ENCODE measurements around the gene WSCD1. TPM values are rescaled to one million over a fixed set of nuclear protein-coding genes. Genes with fewer than 3 reads are reported as not detected.

Gene WSCD1
- total and polyA plus RNA-seq, 2 donors (not counting 3 experiments of a cell fraction or from before 2014, with no cell fraction given), result 21.5 to 49.4 TPM

- H3K9me3 ChIP-seq (replicated peaks; ENCODE audit: control insufficient read depth, insufficient read depth, low read length), result no peaks in the 10 kb centered on the region
These were observed 9.1 kb downstream of the WSCD1 start for GRCh38 chr17:6079155-6079888.

More at GRCh38 chr17:6079155-6079888, 9.1 kb downstream of the WSCD1 start:
- dilution Hi-C loops (cut with MboI; ENCODE audit: extremely low pct_ligation_motif_present, low sequenced_read_pairs), result no loop called here
- Histone ChIP-seq H3K4me3 (replicated peaks in 1 of 3; ENCODE audit: insufficient read depth in 1 of 3, low read depth in 1 of 3, low read length in 3 of 3) (no peak overlapping the region), H3K9ac (replicated peaks; ENCODE audit: extremely low read depth, insufficient read depth, low read length) (no peak overlapping the region), H4K20me1 (replicated peaks; ENCODE audit: control insufficient read depth, extremely low read depth, insufficient read depth, low read length) (no peaks in the 10 kb centered on the region), H3K27ac (ENCODE audit: insufficient read depth, low read depth, low read length) (no peak overlapping the region), H3K9me1 (replicated peaks; ENCODE audit: control insufficient read depth, extremely low read depth, insufficient read depth, low read length) (no peaks in the 10 kb centered on the region), H3K79me2 (ENCODE audit: control insufficient read depth, insufficient read depth, low read length) (peaks cover 32% of the 10 kb centered on the region), H3K4me2 (ENCODE audit: insufficient read depth, low read length) (no peak overlapping the region), H3K4me1 (ENCODE audit: control insufficient read depth, extremely low read depth, insufficient read depth, low read length) (no peaks in the 10 kb centered on the region), H3K27me3 (ENCODE audit: control insufficient read depth in 2 of 2, insufficient read depth in 2 of 2, low read length in 2 of 2) (no peaks in the 10 kb centered on the region), H2AFZ (ENCODE audit: low read depth, low read length) (no peak overlapping the region), H3K36me3 (ENCODE audit: control insufficient read depth in 2 of 2, extremely low read depth in 1 of 2, insufficient read depth in 2 of 2, low read length in 2 of 2) (peaks cover 3 to 17% of the 10 kb centered on the region in 2 experiments)
- CTCF ChIA-PET, result interaction anchor here (1.4 to 1.6 kb wide), 2 partner anchors 11 to 486 kb away, joined by 3 to 5 read pairs; no protein-coding TSS in a partner anchor
- intact Hi-C loops (cut with micrococcal nuclease), result loop anchor here (5.0 kb wide), 1 partner anchor 668 kb away; no protein-coding TSS in a partner anchor
- POLR2A ChIA-PET, result no interaction called here
- no peak for DNase-seq (ENCODE audit: low read depth, low spot score)
- TF ChIP-seq POLR2A (IDR thresholded peaks at IDR 0.05; ENCODE audit: low read depth, low read length) (no peak), CTCF (IDR thresholded peaks at IDR 0.05; ENCODE audit: extremely low read depth in 1 of 2, insufficient read depth in 1 of 2, low read depth in 1 of 2, low read length in 2 of 2) (no peak), GATA2 (IDR thresholded peaks at IDR 0.05; ENCODE audit: insufficient read depth, insufficient read length, low read depth, low read length) (no peak), EZH2 (IDR thresholded peaks at IDR 0.05; ENCODE audit: borderline replicate concordance, low read depth, low read length, severe bottlenecking) (no peak), JUN (IDR thresholded peaks at IDR 0.05; ENCODE audit: borderline replicate concordance, insufficient read depth, insufficient read length, low read depth) (no peak), MYC (IDR thresholded peaks at IDR 0.05; ENCODE audit: low read depth, low read length) (no peak), MAX (IDR thresholded peaks at IDR 0.05; ENCODE audit: insufficient read depth, insufficient read length) (no peak), FOS (IDR thresholded peaks at IDR 0.05; ENCODE audit: borderline replicate concordance, insufficient read depth, low read length) (no peak), POLR2AphosphoS5 (IDR thresholded peaks at IDR 0.05; ENCODE audit: insufficient read depth, low read depth, low read length) (no peak)
- no peak for FAIRE-seq
- BruUV-seq (replicated peaks), result no TSS peak

All from endothelial cell of umbilical vein (primary cell).